Ovary (tissue), 9 donors: ENCODE results near the gene GLB1L3. TPM values are rescaled to one million over a fixed set of nuclear protein-coding genes. Genes with fewer than 3 reads are reported as not detected.
A peak's percentile ranks its signal among the peaks of the same experiment; 100 is the strongest.

Experiments
- DNase-seq, 5 donors: peaks; one replicate each; pipeline ENCODE4 v3.0.0-alpha.2; 2019 to 2020
- H3K27ac ChIP-seq, 2 donors: fragments of 200-600 bp; one replicate each; pipeline versions ENCODE4 v1.5.1 to v1.8.0; 2019 to 2022
- H3K27me3 ChIP-seq: fragments of 200-600 bp; one replicate; pipeline ENCODE4 v1.8.0; 2022
- H3K36me3 ChIP-seq: fragments of 200-600 bp; sonication (generic); one replicate; pipeline ENCODE4 v1.5.1; 2019
- H3K4me1 ChIP-seq: one replicate; pipeline ENCODE4 v1.8.1; 2013; ENCODE audit warnings: mild to moderate bottlenecking, moderate library complexity; ENCODE audit not compliant: insufficient read depth
- H3K4me3 ChIP-seq: fragments of 200-600 bp; sonication (generic); one replicate; pipeline ENCODE4 v1.5.1; 2017
- H3K9me3 ChIP-seq, 2 donors: fragments of 200-600 bp in 1 of 2; sonication (generic) in 1 of 2; one replicate each; pipeline versions ENCODE4 v1.5.1 to v1.8.1; 2013 to 2019; ENCODE audit warnings: mild to moderate bottlenecking in 1 of 2, moderate library complexity in 1 of 2
- EP300 ChIP-seq: sonication (generic); formaldehyde crosslinking; IDR thresholded peaks from one replicate; pipeline ENCODE4 v1.6.1; 2017; ENCODE audit warnings: antibody characterized with exemption
- POLR2A ChIP-seq: fragments of 450-650 bp; IDR thresholded peaks from one replicate; pipeline ENCODE4 v1.6.1; 2017; ENCODE audit warnings: antibody characterized with exemption, mild to moderate bottlenecking, moderate library complexity
- WGBS, 3 donors: extraction: QIAGEN DNeasy Blood & Tissue Kit in 1 of 3; methylation state at CpG; one replicate each; pipeline versions ENCODE4 v1.1.5 to v1.1.7; 2013 to 2017; 5-methylcytosine and 5-hydroxymethylcytosine counted together
- intact Hi-C, 4 donors: fragments of 100-400 bp; cut with DNase I; formaldehyde crosslinking; loops; one replicate each; pipeline versions ENCODE4 v1.11.0 to v1.15.1; 2022 to 2023
- polyA plus RNA-seq, 2 donors: library from polyadenylated mRNA; stranded (reverse); fragments of 200-250 nt in 1 of 2; fragments of 350-450 nt in 1 of 2; fragmentation: Illumina TruSeq in 1 of 2; extraction: RNeasy Lipid Tissue Mini Kit (QIAGEN cat#74804) in 1 of 2; gene quantifications; one replicate each; pipeline ENCODE4 v1.2.3, GENCODE V29; 2013 to 2014
- total RNA-seq, 7 donors: library from RNA; depleted of rRNA in 2 of 7; stranded (reverse); fragments of >200 nt in 2 of 7; fragmentation: NEBNext Ultra II Directional in 3 of 7; extraction: Animal tissue kit (Norgen Biotek cat#: 25700) in 3 of 7; gene quantifications; one replicate each; pipeline versions ENCODE4 v1.1.0 to v1.2.4, GENCODE V29; 2016 to 2023
- TF ChIP-seq, protein P1 (sequence below), 3 donors: fragments of 450-650 bp in 2 of 3; fragments of 200-600 bp in 1 of 3; IDR thresholded peaks; one replicate each; pipeline versions ENCODE4 v1.5.1 to v1.8.0; 2016 to 2022; ENCODE audit warnings: antibody characterized with exemption in 3 of 3, mild to moderate bottlenecking in 1 of 3
- donor health status: DM: no; HTN: no; CAD: no; lungs with moderate emphysema.
- donor health status: DM: no; HTN: no; CAD: no.
- donor health status: Bipolar disorder and iron deficiency.
- donor health status: DM: yes; HTN: yes; CAD: no.
- donor health status: DM: no; HTN: no; CAD: no.
- donor health status: DM: yes; HTN: yes; CAD: no.

The GLB1L3 gene
- total and polyA plus RNA-seq, 9 donors: 0.07 to 0.20 (median 0.12) TPM; not detected in 4

DNA sequence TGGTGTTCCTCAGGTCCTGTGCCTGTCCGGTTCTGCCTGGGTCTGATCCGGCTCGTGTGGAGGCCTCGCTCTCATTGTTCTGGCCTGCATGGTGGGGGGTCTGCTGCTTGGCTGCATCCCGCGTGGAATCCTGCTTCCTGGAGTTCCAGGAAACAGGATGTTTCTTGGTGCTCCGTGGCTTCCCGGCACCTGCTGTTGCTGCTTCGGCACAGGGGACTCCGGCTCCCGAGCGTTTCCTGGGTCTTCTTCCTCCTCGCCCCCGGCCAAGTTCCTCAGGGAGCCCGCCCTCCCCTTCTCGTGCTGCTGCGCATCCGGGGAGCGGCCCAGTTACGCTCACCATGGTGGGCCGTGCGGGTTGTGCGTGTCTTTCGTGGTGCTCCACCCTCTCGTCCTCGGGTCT lies 85.5 kb downstream of the GLB1L3 start:
- 84 to 87% (median 87%) methylated on average over 26 of the region's 26 CpGs for WGBS, 3 donors
- Histone ChIP-seq H3K4me1 (no peaks in the 10 kb centered on the region), H3K36me3 (no peaks in the 10 kb centered on the region), H3K27ac (no peak overlapping the region), H3K4me3 (no peak overlapping the region), H3K27me3 (no peaks in the 10 kb centered on the region), H3K9me3 (no peaks in the 10 kb centered on the region)
- TF ChIP-seq EP300 (no peak), POLR2A (no peak)
- TF ChIP-seq, protein P1, sequence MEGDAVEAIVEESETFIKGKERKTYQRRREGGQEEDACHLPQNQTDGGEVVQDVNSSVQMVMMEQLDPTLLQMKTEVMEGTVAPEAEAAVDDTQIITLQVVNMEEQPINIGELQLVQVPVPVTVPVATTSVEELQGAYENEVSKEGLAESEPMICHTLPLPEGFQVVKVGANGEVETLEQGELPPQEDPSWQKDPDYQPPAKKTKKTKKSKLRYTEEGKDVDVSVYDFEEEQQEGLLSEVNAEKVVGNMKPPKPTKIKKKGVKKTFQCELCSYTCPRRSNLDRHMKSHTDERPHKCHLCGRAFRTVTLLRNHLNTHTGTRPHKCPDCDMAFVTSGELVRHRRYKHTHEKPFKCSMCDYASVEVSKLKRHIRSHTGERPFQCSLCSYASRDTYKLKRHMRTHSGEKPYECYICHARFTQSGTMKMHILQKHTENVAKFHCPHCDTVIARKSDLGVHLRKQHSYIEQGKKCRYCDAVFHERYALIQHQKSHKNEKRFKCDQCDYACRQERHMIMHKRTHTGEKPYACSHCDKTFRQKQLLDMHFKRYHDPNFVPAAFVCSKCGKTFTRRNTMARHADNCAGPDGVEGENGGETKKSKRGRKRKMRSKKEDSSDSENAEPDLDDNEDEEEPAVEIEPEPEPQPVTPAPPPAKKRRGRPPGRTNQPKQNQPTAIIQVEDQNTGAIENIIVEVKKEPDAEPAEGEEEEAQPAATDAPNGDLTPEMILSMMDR (IDR thresholded peaks at IDR 0.05): no peak
- peak in 1 of 5 donors; percentile 26 for DNase-seq
- intact Hi-C loops: no loop called here

DNA sequence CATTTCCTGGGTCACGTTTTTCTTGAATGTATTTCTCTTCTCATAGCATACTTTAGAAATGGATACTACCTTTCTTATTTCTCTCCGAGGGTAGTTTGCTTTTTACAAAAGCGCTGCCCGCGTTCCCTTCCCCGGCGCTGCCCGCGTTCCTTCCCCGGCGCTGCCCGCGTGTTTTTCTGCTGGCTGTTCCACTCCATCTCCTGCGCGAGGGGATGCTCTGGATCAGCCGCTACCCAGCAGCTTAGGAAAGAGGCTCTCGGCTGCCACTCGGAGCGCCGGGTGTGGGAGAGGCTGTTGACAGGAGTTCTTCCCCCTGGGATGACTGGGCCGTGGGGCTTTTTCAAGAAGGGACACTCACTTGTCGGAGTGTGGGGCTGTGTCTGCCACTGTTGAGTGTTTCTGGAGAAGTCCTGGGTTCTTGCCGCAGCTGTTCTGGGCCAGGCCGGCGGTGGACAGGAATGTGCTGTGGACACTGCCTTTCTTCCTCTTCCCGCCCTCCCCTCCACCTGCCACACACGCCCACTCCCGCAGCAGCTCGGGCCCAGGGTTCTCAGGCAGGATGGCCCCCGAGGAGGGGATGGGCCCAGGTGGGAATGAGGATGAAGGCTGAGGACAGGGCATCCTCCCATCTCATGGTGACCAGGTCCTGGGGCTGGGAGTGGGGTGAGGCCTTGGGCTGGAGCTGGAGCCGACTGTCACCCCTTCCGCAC lies 86.2 kb downstream of the GLB1L3 start:
- 89 to 92% (median 91%) methylated on average over 32 of the region's 32 CpGs for WGBS, 3 donors
- H3K4me1 ChIP-seq: no peaks in the 10 kb centered on the region
- no peaks in the 10 kb centered on the region for H3K27me3 ChIP-seq
- no peaks in the 10 kb centered on the region for H3K9me3 ChIP-seq
- peak in 1 of 5 donors; percentile 29 for DNase-seq
- no peaks in the 10 kb centered on the region for H3K36me3 ChIP-seq
- H3K27ac ChIP-seq: no peak overlapping the region
- TF ChIP-seq EP300 (no peak), POLR2A (no peak)
- TF ChIP-seq, protein P1 (IDR thresholded peaks at IDR 0.05): no peak
- no peak overlapping the region for H3K4me3 ChIP-seq
- intact Hi-C loops: no loop called here

DNA sequence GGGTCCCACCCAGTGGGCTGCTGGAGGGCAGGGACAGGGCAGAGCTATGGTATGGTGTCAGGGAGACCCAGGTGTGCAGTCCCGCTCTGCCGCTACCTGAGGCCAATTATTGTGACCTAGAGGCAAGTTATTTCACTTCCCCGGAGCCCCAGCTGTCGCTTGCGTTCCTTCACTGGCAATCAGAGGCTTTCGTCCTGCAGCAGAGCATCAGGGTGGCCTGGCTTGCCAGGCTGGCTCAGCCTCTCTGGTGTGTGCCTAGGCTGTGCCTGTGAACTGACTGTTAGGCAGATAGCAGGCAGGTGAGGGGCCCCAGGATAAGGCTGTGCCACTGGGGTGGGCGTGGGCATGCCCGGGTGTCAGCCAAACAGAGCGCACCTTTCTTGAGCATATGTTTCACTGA lies 87.0 kb downstream of the GLB1L3 start:
- Histone ChIP-seq H3K27me3 (no peaks in the 10 kb centered on the region), H3K27ac (no peak overlapping the region), H3K36me3 (no peaks in the 10 kb centered on the region), H3K4me1 (no peaks in the 10 kb centered on the region), H3K4me3 (no peak overlapping the region), H3K9me3 (no peaks in the 10 kb centered on the region)
- 94 to 97% (median 97%) methylated on average over 9 of the region's 9 CpGs for WGBS, 3 donors
- DNase-seq: peak in 1 of 5 donors; percentile 15
- no peak for TF ChIP-seq POLR2A
- TF ChIP-seq, protein P1 (IDR thresholded peaks at IDR 0.05): no peak
- no peak for TF ChIP-seq EP300
- intact Hi-C loops: no loop called here

DNA sequence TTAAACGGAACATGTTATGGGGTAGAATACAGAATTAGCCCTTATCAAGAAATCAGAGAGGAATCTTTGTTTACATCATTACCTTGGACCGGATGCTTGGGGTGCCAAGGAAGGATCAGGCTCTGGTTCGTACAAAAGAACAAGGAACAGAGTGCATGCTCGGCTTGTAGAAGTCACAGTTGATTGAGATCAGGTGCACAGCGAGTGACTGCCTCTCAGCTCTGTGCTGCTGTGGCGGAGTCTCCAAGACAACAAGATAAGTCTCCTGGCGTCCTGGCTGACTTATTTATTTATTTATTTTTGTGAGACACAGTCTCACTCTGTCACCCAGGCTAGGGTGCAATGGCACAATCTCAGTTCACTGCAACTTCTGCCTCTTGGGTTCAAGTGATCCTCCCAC lies 87.4 kb downstream of the GLB1L3 start:
- Histone ChIP-seq H3K36me3 (no peaks in the 10 kb centered on the region), H3K4me1 (no peaks in the 10 kb centered on the region), H3K27me3 (no peaks in the 10 kb centered on the region), H3K4me3 (no peak overlapping the region), H3K9me3 (no peaks in the 10 kb centered on the region), H3K27ac (no peak overlapping the region)
- intact Hi-C loops: no loop called here
- 89 to 90% (median 89%) methylated on average over 7 of the region's 7 CpGs for WGBS, 3 donors
- TF ChIP-seq POLR2A (no peak), EP300 (no peak)
- TF ChIP-seq, protein P1 (IDR thresholded peaks at IDR 0.05): no peak
- DNase-seq: peak in 1 of 5 donors; percentile 10
